GM12874 (cell line): Measurements from ENCODE around the gene ZNF619.

Experiments
- CTCF ChIP-seq: IDR thresholded peaks from 2 replicates; pipeline ENCODE4 v1.5.1; 2011; ENCODE audit warnings: low read depth, mild to moderate bottlenecking, control low read depth, low read length, moderate library complexity; ENCODE audit not compliant: insufficient read depth

ZNF619 gene

DNA sequence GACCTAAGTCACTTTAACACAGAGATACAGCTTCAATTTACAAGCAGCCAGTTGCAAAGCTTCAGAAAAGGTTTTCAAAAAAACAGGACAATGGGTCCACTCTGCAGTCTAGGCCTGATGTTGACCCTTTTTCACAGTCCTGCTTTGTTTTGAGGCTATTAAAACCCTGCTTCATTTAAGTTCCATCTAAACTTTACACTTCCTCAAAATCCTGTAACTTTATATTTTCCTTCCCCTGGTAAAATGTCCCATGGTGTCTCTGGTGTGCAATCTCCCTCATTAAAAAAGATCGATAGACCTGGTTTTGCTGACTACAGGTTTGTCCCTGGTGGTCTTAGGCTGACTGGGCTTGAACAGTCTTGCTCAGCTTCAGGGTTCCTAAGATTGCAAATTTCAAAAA is 24.9 kb upstream of the ZNF619 start:
- TF ChIP-seq CTCF = no peak

GRCh38 chr3:40452562-40452875 is 24.4 kb upstream of the ZNF619 start:
- no peak for TF ChIP-seq CTCF

- no peak for TF ChIP-seq CTCF
These were observed 23.8 kb upstream of the ZNF619 start for GRCh38 chr3:40452876-40453730.

GRCh38 chr3:40453933-40454332 is 23.0 kb upstream of the ZNF619 start:
- no peak for TF ChIP-seq CTCF

DNA sequence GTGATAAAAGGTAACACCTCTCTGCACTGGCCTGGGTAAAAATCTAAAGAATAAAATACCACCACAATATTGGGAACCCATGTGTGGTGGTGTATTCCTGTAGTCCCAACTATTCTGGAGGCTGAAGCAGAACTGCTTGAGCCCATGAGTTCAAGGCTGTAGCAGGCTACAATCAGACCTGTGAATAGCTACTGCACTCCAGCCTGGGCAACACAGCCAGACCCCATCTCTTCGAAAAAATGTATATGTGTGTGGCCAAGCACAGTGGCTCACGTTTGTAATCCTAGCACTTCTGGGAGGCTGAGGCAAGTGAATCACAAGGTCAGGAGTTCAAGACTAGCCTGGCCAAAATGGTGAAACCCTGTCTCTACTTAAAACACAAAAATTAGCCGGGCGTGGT is 21.6 kb upstream of the ZNF619 start:
- no peak for TF ChIP-seq CTCF

GRCh38 chr3:40456279-40456939 is 20.5 kb upstream of the ZNF619 start:
- no peak for TF ChIP-seq CTCF

DNA sequence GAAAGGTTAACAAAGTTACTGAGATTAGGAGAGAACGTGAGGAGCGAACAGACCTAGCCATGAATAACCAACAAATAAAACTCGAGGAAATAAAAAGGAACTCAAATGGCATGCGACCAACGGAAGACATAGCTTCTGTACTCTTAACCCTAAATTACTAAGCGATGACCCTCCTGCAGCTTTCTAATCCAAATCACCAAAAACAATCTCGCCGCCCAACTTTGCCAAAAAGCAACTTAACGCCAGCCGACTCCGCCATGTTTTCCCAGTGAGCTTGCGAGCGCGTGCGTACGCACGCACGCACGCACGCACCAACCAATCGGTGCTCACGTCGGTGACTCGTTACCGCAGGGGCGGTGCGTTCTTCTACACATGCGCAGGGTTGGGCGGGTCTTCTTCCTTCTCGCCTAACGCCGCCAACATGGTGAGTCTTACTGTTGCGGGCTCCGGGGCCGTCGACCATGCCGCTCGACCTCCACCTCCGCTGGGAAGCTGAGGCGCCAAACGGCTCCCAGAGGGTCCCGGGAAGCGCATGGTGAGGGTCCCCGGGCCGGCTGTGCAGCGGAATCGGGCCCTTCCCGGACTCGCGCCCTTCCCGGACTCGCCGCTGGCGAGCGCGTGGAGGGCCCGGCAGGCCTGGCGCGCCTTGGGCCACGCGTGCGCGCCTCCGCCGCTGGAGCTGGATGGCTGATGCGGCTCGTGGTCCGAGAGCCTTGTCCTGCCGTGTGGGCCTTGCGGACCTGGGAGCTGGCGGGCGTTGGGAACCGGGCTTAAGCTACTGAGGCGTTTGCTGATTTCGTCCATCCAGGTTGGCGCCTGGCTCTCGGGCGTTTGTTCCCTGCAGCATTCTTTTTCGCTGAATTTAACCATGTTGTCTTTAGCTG is 19.7 kb upstream of the ZNF619 start, which contains the start of gene RPL14:
TSS of gene RPL14 (plus strand) at position 400 of the 884 bp plus-strand sequence. CDS start at position 533, 133 bp downstream.
- TF ChIP-seq CTCF = no peak
